HG02943 (cell line): ENCODE results near the gene CDK2AP2.
A peak's percentile ranks its signal among the peaks of the same experiment; 100 is the strongest.
"Not testable (repeated sequence)": the region's sequence is repeated elsewhere in the genome, so short reads cannot be mapped to it uniquely, and the experiment has no call there.

ENCODE experiments used
- ATAC-seq: cut with Tn5 transposase; IDR thresholded peaks from one replicate; pipeline ENCODE4 v1.9.1; 2021; ENCODE audit warnings: mild to moderate bottlenecking, low read depth, moderate library complexity; ENCODE audit not compliant: unreplicated experiment

Gene CDK2AP2

GRCh38 chr11:67491276-67492068 lies 16.5 kb downstream of the CDK2AP2 start:
- no peak for ATAC-seq

DNA sequence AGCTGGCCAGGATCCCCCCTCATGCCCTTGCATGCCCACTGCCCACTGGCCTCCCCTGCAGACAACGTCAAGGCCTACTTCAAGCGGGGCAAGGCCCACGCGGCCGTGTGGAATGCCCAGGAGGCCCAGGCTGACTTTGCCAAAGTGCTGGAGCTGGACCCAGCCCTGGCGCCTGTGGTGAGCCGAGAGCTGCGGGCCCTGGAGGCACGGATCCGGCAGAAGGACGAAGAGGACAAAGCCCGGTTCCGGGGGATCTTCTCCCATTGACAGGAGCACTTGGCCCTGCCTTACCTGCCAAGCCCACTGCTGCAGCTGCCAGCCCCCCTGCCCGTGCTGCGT lies 17.3 kb downstream of the CDK2AP2 start:
- ATAC-seq = no peak

DNA sequence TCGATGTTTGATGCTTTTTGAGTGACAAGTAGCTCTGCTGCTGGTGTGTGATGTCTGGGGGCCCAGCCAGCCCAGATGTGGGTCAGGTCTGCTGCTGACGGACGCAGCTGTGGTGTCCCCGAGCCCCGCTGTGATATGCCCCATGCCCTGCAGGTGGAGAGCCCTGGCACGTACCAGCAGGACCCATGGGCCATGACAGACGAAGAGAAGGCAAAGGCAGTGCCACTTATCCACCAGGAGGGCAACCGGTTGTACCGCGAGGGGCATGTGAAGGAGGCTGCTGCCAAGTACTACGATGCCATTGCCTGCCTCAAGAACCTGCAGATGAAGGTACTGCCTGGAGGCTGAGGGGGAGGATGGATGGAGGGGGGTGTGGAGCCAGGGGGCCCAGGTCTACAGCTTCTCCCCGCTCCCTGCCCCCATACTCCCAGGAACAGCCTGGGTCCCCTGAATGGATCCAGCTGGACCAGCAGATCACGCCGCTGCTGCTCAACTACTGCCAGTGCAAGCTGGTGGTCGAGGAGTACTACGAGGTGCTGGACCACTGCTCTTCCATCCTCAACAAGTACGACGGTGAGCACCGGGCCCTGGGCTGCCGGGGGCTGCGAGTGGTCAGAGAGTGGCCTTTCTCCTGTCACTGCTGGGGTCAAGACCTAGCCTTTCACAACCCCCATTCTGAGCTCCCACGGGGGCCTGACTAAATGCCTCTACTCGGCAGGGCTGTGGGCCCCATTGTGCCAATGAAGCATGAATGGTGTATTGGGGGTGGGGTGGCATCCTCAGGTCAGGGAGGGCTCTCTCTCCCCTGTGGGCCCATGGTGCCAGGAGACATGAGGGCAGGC lies 17.9 kb downstream of the CDK2AP2 start:
- ATAC-seq = no peak

DNA sequence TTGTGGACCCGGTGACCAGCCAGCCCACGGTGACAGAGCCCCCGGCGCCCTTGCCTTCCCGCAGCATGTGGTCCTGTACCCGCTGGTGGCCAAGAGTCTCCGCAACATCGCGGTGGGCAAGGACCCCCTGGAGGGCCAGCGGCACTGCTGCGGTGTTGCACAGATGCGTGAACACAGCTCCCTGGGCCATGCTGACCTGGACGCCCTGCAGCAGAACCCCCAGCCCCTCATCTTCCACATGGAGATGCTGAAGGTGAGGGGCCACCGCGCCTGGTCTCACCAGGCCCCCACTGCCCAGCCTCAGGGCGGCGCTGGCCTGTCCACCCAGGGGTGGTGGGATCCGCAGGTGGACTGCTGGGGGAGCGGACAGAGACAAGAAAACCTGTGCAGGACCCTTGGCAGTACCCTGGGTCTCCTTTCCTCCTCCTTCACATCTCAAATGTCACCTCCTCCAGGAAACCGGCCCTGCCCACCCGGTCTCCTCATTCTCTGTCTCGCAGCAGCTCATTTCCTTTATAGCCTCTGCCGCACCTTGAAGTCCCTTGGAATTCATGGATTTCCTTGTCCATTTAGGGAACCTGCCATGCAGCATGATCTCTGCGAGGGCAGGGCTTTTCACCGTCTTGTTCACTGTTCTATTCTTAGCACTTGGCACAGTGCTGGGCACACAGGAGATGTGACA lies 18.6 kb downstream of the CDK2AP2 start:
- no peak for ATAC-seq

DNA sequence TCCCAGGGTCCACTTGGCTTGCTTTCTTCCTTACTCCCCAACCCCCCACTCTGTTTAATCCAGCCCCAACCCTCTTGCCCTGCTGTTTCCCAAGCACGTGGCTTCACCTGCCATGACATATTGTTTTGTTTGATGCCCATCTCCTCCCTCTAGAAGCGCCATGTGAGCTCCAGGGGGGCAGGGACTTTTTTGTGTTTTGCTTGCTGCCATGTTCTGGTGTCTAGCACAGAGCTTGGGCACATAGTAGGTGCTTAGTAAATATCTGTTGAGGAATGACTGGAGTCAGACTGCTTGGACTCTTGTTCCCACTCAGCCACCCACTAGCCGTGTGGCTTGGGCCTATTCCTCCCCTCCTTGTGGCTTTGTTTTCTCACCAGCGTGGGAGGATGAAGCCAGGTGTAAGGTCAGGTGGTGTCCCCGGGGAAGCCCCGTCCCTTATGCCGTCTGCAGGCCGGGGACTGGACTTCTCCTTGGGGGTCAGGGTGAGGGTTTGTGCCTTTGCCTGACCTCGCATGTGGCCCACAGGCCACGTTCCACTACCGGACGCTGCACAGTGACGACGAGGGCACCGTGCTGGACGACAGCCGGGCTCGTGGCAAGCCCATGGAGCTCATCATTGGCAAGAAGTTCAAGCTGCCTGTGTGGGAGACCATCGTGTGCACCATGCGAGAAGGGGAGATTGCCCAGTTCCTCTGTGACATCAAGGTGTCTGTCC lies 21.3 kb downstream of the CDK2AP2 start:
- no peak for ATAC-seq

DNA sequence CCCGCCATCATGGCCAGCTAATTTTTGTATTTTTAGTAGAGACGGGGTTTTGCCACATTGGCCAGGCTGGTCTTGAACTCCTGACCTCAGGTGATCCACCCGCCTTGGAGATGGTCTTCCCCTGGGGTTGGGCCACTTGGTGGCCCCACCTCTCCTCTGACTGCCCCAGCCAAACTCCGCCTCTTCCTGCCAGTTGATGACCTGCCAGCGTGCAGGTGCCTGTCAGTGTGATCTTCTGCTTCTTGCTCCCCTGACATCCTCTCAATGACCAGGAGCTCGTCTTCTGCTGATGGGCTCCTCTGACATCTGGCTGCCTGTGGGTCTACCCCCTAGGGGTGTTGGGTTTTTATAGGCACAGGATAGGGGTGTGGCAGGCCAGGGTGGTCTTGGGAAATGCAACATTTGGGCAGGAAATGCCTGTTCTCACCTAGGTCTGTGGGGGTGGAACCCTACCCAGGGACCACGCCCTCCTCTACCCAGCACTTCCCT lies 22.0 kb downstream of the CDK2AP2 start:
- not testable (repeated sequence) for ATAC-seq

DNA sequence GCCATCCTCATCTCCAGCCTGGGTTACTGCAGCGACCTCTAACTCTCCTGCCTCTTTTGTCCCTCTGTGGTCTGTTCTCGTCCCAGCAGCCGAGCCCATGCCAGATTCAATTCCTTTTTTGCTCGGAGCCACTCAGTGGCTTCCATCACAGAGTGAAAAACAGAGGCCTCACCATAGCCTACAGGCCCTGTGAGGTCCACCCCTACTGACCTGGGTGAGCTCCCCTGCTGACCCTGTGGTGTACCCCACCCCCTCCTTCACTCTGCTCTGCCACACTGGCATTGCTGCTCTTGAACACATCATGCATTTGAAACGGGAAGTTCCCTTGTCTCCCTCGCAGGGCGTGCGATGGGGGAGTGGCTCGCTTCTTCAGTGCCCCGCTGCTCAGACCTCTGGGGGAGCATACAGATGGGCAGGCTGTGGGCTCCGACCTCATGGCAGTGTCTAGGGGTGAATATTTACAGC lies 23.1 kb downstream of the CDK2AP2 start:
- no peak for ATAC-seq

GRCh38 chr11:67483831-67484665 lies 23.9 kb downstream of the CDK2AP2 start:
- ATAC-seq = no peak

- peak; percentile 72 for ATAC-seq
These were observed 24.8 kb downstream of the CDK2AP2 start, which contains the start of gene AIP for GRCh38 chr11:67482827-67483798. Gene AIP (plus strand): TSS chr11:67483026. CDS start chr11:67483159, 133 bp downstream.

DNA sequence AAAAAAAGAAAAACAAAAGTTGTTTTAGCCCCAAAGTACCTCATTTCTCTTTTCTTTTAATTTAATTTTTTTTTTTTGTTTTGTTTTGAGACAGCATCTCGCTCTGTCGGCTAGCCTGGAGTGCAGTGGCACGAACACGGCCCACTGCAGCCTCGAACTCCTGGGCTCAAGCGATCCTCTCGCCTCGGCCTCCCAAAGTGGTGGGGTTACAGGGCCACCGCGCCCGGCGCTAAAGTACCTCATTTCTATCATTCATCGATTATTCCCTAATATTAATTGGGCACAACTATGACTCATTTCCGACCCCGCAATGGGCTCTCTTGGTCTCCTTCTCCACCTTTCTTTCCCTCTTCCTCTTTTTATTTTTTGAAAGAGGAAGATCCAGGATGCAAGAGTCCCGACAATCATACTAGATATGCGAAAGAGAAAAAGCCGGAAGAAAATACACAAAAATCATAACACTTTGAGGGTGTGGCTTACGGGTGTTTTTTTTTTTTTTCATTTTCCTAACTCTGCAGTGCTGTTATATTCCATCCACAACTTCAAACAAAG lies 25.6 kb downstream of the CDK2AP2 start:
- ATAC-seq = no peak

DNA sequence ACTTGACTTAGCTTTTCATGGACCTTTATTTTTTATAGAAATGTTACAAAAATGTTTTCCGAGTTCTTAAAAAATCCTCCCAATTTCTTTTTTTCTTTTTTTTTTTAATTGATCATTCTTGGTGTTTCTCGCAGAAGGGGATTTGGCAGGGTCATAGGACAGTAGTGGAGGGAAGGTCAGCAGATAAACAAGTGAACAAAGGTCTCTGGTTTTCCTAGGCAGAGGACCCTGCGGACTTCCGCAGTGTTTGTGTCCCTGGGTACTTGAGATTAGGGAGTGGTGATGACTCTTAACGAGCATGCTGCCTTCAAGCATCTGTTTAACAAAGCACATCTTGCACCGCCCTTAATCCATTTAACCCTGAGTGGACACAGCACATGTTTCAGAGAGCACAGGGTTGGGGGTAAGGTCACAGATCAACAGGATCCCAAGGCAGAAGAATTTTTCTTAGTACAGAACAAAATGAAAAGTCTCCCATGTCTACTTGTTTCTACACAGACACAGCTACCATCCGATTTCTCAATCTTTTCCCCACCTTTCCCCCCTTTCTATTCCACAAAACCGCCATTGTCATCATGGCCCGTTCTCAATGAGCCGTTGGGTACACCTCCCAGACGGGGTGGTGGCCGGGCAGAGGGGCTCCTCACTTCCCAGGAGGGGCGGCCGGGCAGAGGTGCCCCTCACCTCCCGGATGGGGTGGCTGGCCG lies 30.5 kb downstream of the CDK2AP2 start:
- not testable (repeated sequence) for ATAC-seq

GRCh38 chr11:67476692-67477091 lies 31.3 kb downstream of the CDK2AP2 start:
- ATAC-seq = not testable (repeated sequence)

DNA sequence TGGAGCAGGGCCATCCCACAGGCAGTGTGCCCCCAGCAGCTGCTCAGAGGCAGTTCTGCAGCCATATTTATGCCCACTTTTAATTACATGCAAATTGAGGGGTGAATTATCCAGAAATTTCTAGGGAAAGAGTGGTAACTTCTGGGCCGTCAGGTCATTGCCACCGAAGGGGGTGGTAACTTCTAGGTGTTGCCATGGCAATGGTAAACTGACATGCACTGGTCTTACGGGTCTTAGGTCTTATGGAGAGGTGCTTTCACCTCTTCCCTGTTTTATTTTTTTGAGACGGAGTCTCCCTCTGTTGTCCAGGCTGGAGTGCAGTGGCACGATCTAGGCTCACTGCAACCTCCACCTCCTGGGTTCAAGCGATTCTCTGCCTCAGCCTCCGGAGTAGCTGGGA lies 35.1 kb downstream of the CDK2AP2 start:
- ATAC-seq = no peak

- ATAC-seq = no peak
These were observed 37.5 kb downstream of the CDK2AP2 start for GRCh38 chr11:67470337-67471002.

- ATAC-seq = no peak
These were observed 38.5 kb downstream of the CDK2AP2 start for GRCh38 chr11:67469508-67469811.

GRCh38 chr11:67468759-67469507 lies 39.0 kb downstream of the CDK2AP2 start, which contains the start of gene TMEM134:
Gene TMEM134 (minus strand): TSS chr11:67469251. CDS start chr11:67469192, 59 bp downstream.
- ATAC-seq = peak; percentile 49
